ENCODE results near the gene GYPB. TPM values are rescaled to one million over a fixed set of nuclear protein-coding genes. Genes with fewer than 3 reads are reported as not detected.
A peak's percentile ranks its signal among the peaks of the same experiment; 100 is the strongest.
"Not testable (repeated sequence)": the region's sequence is repeated elsewhere in the genome, so short reads cannot be mapped to it uniquely, and the experiment has no call there.

The GYPB gene
- total and polyA plus RNA-seq, 2 experiments from 2014 or later = not detected

DNA sequence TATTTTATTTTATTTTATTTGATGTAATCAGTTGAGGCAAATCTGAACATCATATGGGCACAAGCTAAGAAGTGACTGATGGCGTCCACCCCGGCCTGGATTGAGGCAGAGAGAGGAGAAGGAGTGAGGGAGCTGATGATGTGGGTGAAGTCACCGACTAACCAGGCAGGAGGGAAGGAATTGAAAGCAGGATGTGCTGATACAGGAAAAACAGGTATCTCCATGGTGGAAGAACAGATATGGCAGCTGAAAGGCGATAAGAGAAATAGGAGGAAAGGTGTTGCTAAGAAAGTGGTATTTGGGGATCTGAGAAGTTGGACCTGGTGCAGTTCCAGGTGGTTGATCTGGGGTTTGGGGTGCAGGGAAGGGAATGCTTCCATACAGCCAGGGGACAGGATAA, 37.6 kb upstream of the GYPB start (continued):
- no peak for TF ChIP-seq JUNB (IDR thresholded peaks at IDR 0.05; ENCODE audit: unreplicated experiment)
- TF ChIP-seq EZH2phosphoT487 (IDR thresholded peaks at IDR 0.05; ENCODE audit: unreplicated experiment) = no peak
- no peak for TF ChIP-seq NANOG (IDR thresholded peaks at IDR 0.05; ENCODE audit: borderline replicate concordance)
- no peak for TF ChIP-seq CREB1 (CRISPR knock-in tag; IDR thresholded peaks at IDR 0.05; ENCODE audit: low read depth)
- TF ChIP-seq, protein P1, sequence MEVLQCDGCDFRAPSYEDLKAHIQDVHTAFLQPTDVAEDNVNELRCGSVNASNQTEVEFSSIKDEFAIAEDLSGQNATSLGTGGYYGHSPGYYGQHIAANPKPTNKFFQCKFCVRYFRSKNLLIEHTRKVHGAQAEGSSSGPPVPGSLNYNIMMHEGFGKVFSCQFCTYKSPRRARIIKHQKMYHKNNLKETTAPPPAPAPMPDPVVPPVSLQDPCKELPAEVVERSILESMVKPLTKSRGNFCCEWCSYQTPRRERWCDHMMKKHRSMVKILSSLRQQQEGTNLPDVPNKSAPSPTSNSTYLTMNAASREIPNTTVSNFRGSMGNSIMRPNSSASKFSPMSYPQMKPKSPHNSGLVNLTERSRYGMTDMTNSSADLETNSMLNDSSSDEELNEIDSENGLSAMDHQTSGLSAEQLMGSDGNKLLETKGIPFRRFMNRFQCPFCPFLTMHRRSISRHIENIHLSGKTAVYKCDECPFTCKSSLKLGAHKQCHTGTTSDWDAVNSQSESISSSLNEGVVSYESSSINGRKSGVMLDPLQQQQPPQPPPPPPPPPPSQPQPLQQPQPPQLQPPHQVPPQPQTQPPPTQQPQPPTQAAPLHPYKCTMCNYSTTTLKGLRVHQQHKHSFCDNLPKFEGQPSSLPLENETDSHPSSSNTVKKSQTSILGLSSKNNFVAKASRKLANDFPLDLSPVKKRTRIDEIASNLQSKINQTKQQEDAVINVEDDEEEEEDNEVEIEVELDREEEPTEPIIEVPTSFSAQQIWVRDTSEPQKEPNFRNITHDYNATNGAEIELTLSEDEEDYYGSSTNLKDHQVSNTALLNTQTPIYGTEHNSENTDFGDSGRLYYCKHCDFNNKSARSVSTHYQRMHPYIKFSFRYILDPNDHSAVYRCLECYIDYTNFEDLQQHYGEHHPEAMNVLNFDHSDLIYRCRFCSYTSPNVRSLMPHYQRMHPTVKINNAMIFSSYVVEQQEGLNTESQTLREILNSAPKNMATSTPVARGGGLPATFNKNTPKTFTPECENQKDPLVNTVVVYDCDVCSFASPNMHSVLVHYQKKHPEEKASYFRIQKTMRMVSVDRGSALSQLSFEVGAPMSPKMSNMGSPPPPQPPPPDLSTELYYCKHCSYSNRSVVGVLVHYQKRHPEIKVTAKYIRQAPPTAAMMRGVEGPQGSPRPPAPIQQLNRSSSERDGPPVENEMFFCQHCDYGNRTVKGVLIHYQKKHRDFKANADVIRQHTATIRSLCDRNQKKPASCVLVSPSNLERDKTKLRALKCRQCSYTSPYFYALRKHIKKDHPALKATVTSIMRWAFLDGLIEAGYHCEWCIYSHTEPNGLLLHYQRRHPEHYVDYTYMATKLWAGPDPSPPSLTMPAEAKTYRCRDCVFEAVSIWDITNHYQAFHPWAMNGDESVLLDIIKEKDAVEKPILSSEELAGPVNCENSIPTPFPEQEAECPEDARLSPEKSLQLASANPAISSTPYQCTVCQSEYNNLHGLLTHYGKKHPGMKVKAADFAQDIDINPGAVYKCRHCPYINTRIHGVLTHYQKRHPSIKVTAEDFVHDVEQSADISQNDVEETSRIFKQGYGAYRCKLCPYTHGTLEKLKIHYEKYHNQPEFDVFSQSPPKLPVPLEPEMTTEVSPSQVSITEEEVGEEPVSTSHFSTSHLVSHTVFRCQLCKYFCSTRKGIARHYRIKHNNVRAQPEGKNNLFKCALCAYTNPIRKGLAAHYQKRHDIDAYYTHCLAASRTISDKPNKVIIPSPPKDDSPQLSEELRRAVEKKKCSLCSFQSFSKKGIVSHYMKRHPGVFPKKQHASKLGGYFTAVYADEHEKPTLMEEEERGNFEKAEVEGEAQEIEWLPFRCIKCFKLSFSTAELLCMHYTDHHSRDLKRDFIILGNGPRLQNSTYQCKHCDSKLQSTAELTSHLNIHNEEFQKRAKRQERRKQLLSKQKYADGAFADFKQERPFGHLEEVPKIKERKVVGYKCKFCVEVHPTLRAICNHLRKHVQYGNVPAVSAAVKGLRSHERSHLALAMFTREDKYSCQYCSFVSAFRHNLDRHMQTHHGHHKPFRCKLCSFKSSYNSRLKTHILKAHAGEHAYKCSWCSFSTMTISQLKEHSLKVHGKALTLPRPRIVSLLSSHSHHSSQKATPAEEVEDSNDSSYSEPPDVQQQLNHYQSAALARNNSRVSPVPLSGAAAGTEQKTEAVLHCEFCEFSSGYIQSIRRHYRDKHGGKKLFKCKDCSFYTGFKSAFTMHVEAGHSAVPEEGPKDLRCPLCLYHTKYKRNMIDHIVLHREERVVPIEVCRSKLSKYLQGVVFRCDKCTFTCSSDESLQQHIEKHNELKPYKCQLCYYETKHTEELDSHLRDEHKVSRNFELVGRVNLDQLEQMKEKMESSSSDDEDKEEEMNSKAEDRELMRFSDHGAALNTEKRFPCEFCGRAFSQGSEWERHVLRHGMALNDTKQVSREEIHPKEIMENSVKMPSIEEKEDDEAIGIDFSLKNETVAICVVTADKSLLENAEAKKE (CRISPR knock-in tag; IDR thresholded peaks at IDR 0.05) = no peak

DNA sequence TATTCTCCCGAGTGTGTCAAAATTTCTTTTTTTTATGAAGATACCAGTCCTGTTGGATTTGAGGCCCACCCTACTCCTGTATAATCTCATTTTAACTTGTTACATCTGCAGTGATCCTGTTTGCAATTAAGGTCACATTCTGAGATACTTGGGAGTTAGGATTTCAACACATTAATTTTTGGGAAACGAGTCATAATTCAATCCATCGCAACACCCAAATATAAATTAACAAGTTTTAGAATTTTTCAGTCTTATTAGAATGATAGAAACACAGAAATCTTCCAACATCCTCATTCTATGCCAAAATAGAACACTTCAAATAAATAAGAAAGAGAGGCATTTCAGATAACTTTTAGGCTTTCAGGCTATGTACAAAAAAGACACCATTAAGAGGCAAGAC, 36.2 kb upstream of the GYPB start:
- not testable (repeated sequence) for H3K36me3 Mint-ChIP-seq (ENCODE audit: low read depth); ATAC-seq; H3K4me3 ChIP-seq; H3K9me3 Mint-ChIP-seq; H4K20me1 ChIP-seq (replicated peaks; ENCODE audit: insufficient read depth); H3K36me3 ChIP-seq (ENCODE audit: insufficient read depth); H3K79me2 ChIP-seq (replicated peaks; ENCODE audit: insufficient read depth); H3K4me2 ChIP-seq; DNase-seq (ENCODE audit: low spot score); H3K4me1 ChIP-seq (ENCODE audit: insufficient read depth); H2AFZ ChIP-seq; H3K27ac Mint-ChIP-seq; H3K4me3 Mint-ChIP-seq; H3K27me3 ChIP-seq (ENCODE audit: insufficient read depth); H3F3A ChIP-seq (replicated peaks; ENCODE audit: low read depth); H3K27ac ChIP-seq (ENCODE audit: low read depth); H3K9me2 ChIP-seq (ENCODE audit: insufficient read depth); H3K4me1 Mint-ChIP-seq; H3K27me3 Mint-ChIP-seq (ENCODE audit: insufficient read depth, low read depth, poor library complexity)

DNA sequence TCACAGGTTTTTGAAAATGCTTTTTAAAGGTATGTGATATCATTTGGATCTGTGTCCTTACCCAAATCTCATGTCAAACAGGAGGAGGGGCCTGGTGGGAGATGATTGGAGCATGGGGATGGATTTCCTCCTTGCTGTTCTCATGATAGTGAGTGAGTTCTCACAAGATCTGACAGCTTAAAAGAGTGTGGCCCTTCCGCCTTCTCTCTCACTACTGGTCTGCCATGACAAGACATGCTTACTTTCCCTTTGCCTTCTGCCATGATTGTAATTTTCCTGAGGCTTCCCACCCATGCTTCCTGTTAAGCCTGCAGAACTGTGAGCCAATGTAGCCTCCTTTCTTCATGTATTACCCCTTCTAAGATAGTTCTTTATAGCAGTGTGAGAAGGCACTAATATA, 32.3 kb upstream of the GYPB start:
- H3K36me3 ChIP-seq (ENCODE audit: insufficient read depth); H3K9me2 ChIP-seq (ENCODE audit: insufficient read depth); H3K27me3 ChIP-seq (ENCODE audit: insufficient read depth); H4K20me1 ChIP-seq (replicated peaks; ENCODE audit: insufficient read depth); H3K9me3 Mint-ChIP-seq; H3K4me3 Mint-ChIP-seq; ATAC-seq; H3K79me2 ChIP-seq (replicated peaks; ENCODE audit: insufficient read depth); H3K4me1 Mint-ChIP-seq; H3K27ac ChIP-seq (ENCODE audit: low read depth); H3K4me3 ChIP-seq; DNase-seq (ENCODE audit: low spot score); H3F3A ChIP-seq (replicated peaks; ENCODE audit: low read depth); H3K36me3 Mint-ChIP-seq (ENCODE audit: low read depth); H3K4me2 ChIP-seq; H3K4me1 ChIP-seq (ENCODE audit: insufficient read depth); H3K27me3 Mint-ChIP-seq (ENCODE audit: insufficient read depth, low read depth, poor library complexity); H2AFZ ChIP-seq; H3K27ac Mint-ChIP-seq: not testable (repeated sequence)

DNA sequence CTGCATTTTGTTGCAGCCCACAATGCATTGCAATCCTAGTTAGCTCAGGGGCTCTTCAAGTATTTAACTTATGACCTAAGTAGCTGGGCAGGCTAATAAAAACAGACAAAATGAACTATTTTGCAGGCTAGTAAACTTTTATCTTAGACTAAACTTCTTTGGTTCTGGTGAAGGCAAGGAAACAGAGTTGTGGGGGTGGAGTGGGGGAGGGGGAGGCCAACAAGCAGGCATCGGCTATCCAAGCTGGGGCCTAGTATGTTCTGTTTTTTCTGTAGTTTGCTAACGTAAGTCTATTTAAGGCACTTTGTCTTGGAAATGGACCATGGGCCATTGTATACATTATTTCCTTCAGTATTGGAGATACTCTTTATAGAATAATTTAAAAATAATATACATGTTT, 31.5 kb upstream of the GYPB start:
- not testable (repeated sequence) for H3K4me2 ChIP-seq; H3K36me3 ChIP-seq (ENCODE audit: insufficient read depth); H4K20me1 ChIP-seq (replicated peaks; ENCODE audit: insufficient read depth); H3K27me3 ChIP-seq (ENCODE audit: insufficient read depth); H3K36me3 Mint-ChIP-seq (ENCODE audit: low read depth); H3K4me1 ChIP-seq (ENCODE audit: insufficient read depth); H3K27ac ChIP-seq (ENCODE audit: low read depth); H3K79me2 ChIP-seq (replicated peaks; ENCODE audit: insufficient read depth); ATAC-seq; DNase-seq (ENCODE audit: low spot score); H3K4me1 Mint-ChIP-seq; H3K9me2 ChIP-seq (ENCODE audit: insufficient read depth); H3F3A ChIP-seq (replicated peaks; ENCODE audit: low read depth); H3K27me3 Mint-ChIP-seq (ENCODE audit: insufficient read depth, low read depth, poor library complexity); H3K4me3 Mint-ChIP-seq; H2AFZ ChIP-seq; H3K4me3 ChIP-seq; H3K9me3 Mint-ChIP-seq
- peak overlapping the region; percentile 74; the same call in 1 of the 2 replicates for H3K27ac Mint-ChIP-seq
